ENCODE measurements around the gene MAP2.

MAP2 gene

GRCh38 chr2:209766613-209767012 is 342.8 kb downstream of the MAP2 start:
- Histone ChIP-seq H3K27me3 (ENCODE audit: control insufficient read depth in 1 of 2, insufficient read depth in 1 of 2, low read length in 2 of 2) (peaks cover 7 to 8% of the 10 kb centered on the region in 2 experiments), H3K79me1 (replicated peaks; ENCODE audit: low read length, poor library complexity, severe bottlenecking) (no peaks in the 10 kb centered on the region), H3K36me3 (ENCODE audit: control insufficient read depth in 1 of 2, insufficient read depth in 2 of 2, low read depth in 1 of 2, low read length in 2 of 2) (no peaks in the 10 kb centered on the region), H3K4ac (ENCODE audit: low read depth in 1 of 2, low read length in 2 of 2) (no peak overlapping the region), H3K4me3 (ENCODE audit: insufficient read depth in 1 of 2, low read depth in 1 of 2, low read length in 2 of 2) (no peak overlapping the region), H2AK5ac (ENCODE audit: low read length, severe bottlenecking) (no peak overlapping the region), H2BK15ac (ENCODE audit: low read depth, poor library complexity, severe bottlenecking) (no peak overlapping the region), H3K4me1 (ENCODE audit: control insufficient read depth, insufficient read depth, low read depth, low read length) (peaks cover 4% of the 10 kb centered on the region), H2AFZ (ENCODE audit: low read depth, low read length) (no peak overlapping the region), H3K23ac (ENCODE audit: low read length in 2 of 2) (no peak overlapping the region), H3K4me2 (ENCODE audit: low read length, poor library complexity, severe bottlenecking) (no peak overlapping the region), H3K9me3 (ENCODE audit: control insufficient read depth, low read length) (no peaks in the 10 kb centered on the region), H2BK120ac (ENCODE audit: low read depth, low read length) (no peak overlapping the region), H3K9ac (ENCODE audit: low read length) (no peak overlapping the region), H2BK12ac (ENCODE audit: low read length in 2 of 2) (no peak overlapping the region), H3K14ac (ENCODE audit: low read length in 2 of 2) (no peak overlapping the region), H4K8ac (ENCODE audit: low read length) (no peak overlapping the region), H3K27ac (ENCODE audit: low read length, poor library complexity, severe bottlenecking) (no peak overlapping the region), H2BK5ac (ENCODE audit: low read depth, low read length, poor library complexity, severe bottlenecking) (no peak overlapping the region), H3K18ac (ENCODE audit: low read depth in 1 of 2, low read length in 2 of 2) (no peak overlapping the region), H4K91ac (ENCODE audit: low read length) (no peak overlapping the region)
- DNase-seq: no peak
- WGBS: 97% methylated on average over 1 of the region's 1 CpG

GRCh38 chr2:209767316-209767715 is 343.5 kb downstream of the MAP2 start:
- peaks cover 7 to 10% of the 10 kb centered on the region in 2 experiments for H3K27me3 ChIP-seq (ENCODE audit: control insufficient read depth in 1 of 2, insufficient read depth in 1 of 2, low read length in 2 of 2)
- H3K36me3 ChIP-seq (ENCODE audit: control insufficient read depth in 1 of 2, insufficient read depth in 2 of 2, low read depth in 1 of 2, low read length in 2 of 2): no peaks in the 10 kb centered on the region
- no peak overlapping the region for H4K8ac ChIP-seq (ENCODE audit: low read length)
- no peaks in the 10 kb centered on the region for H3K79me1 ChIP-seq (replicated peaks; ENCODE audit: low read length, poor library complexity, severe bottlenecking)
- no peak overlapping the region for H3K18ac ChIP-seq (ENCODE audit: low read depth in 1 of 2, low read length in 2 of 2)
- no peak overlapping the region for H3K9ac ChIP-seq (ENCODE audit: low read length)
- no peak overlapping the region for H3K27ac ChIP-seq (ENCODE audit: low read length, poor library complexity, severe bottlenecking)
- no peak overlapping the region for H2BK12ac ChIP-seq (ENCODE audit: low read length in 2 of 2)
- no peak overlapping the region for H3K4me2 ChIP-seq (ENCODE audit: low read length, poor library complexity, severe bottlenecking)
- H3K9me3 ChIP-seq (ENCODE audit: control insufficient read depth, low read length): no peaks in the 10 kb centered on the region
- WGBS: no CpG with 5 or more reads among the region's 2 CpGs
- no peak overlapping the region for H4K91ac ChIP-seq (ENCODE audit: low read length)
- H3K23ac ChIP-seq (ENCODE audit: low read length in 2 of 2): no peak overlapping the region
- no peak for DNase-seq
- no peak overlapping the region for H2BK15ac ChIP-seq (ENCODE audit: low read depth, poor library complexity, severe bottlenecking)
- H2BK5ac ChIP-seq (ENCODE audit: low read depth, low read length, poor library complexity, severe bottlenecking): no peak overlapping the region
- H2AK5ac ChIP-seq (ENCODE audit: low read length, severe bottlenecking): no peak overlapping the region
- no peak overlapping the region for H2BK120ac ChIP-seq (ENCODE audit: low read depth, low read length)
- no peak overlapping the region for H3K14ac ChIP-seq (ENCODE audit: low read length in 2 of 2)
- no peak overlapping the region for H3K4me3 ChIP-seq (ENCODE audit: insufficient read depth in 1 of 2, low read depth in 1 of 2, low read length in 2 of 2)
- H3K4me1 ChIP-seq (ENCODE audit: control insufficient read depth, insufficient read depth, low read depth, low read length): peaks cover 8% of the 10 kb centered on the region
- H3K4ac ChIP-seq (ENCODE audit: low read depth in 1 of 2, low read length in 2 of 2): no peak overlapping the region
- H2AFZ ChIP-seq (ENCODE audit: low read depth, low read length): no peak overlapping the region

GRCh38 chr2:209768557-209768956 is 344.7 kb downstream of the MAP2 start:
- Histone ChIP-seq H2AFZ (ENCODE audit: low read depth, low read length) (no peak overlapping the region), H3K9me3 (ENCODE audit: control insufficient read depth, low read length) (no peaks in the 10 kb centered on the region), H4K91ac (ENCODE audit: low read length) (no peak overlapping the region), H3K36me3 (ENCODE audit: control insufficient read depth in 1 of 2, insufficient read depth in 2 of 2, low read depth in 1 of 2, low read length in 2 of 2) (no peaks in the 10 kb centered on the region), H3K9ac (ENCODE audit: low read length) (no peak overlapping the region), H3K27ac (ENCODE audit: low read length, poor library complexity, severe bottlenecking) (no peak overlapping the region), H3K79me1 (replicated peaks; ENCODE audit: low read length, poor library complexity, severe bottlenecking) (no peaks in the 10 kb centered on the region), H2AK5ac (ENCODE audit: low read length, severe bottlenecking) (no peak overlapping the region), H2BK15ac (ENCODE audit: low read depth, poor library complexity, severe bottlenecking) (no peak overlapping the region), H3K4me1 (ENCODE audit: control insufficient read depth, insufficient read depth, low read depth, low read length) (peaks cover 8% of the 10 kb centered on the region), H4K8ac (ENCODE audit: low read length) (no peak overlapping the region), H3K18ac (ENCODE audit: low read depth in 1 of 2, low read length in 2 of 2) (no peak overlapping the region), H2BK120ac (ENCODE audit: low read depth, low read length) (no peak overlapping the region), H3K4ac (ENCODE audit: low read depth in 1 of 2, low read length in 2 of 2) (no peak overlapping the region), H3K23ac (ENCODE audit: low read length in 2 of 2) (no peak overlapping the region), H3K14ac (ENCODE audit: low read length in 2 of 2) (no peak overlapping the region), H2BK12ac (ENCODE audit: low read length in 2 of 2) (no peak overlapping the region), H2BK5ac (ENCODE audit: low read depth, low read length, poor library complexity, severe bottlenecking) (no peak overlapping the region), H3K4me2 (ENCODE audit: low read length, poor library complexity, severe bottlenecking) (no peak overlapping the region), H3K27me3 (ENCODE audit: control insufficient read depth in 1 of 2, insufficient read depth in 1 of 2, low read length in 2 of 2) (peaks cover 7 to 17% of the 10 kb centered on the region in 2 experiments), H3K4me3 (ENCODE audit: insufficient read depth in 1 of 2, low read depth in 1 of 2, low read length in 2 of 2) (no peak overlapping the region)
- DNase-seq: no peak

GRCh38 chr2:209771474-209772289 is 347.8 kb downstream of the MAP2 start, which contains the start of gene UNC80:
Gene UNC80, plus strand, starts transcription at chr2:209771832. Its CDS starts 241 bp downstream, at chr2:209772073.
- H2BK15ac ChIP-seq (ENCODE audit: low read depth, poor library complexity, severe bottlenecking): no peak within 1 kb of the TSS

More at GRCh38 chr2:209771474-209772289, 347.8 kb downstream of the MAP2 start, which contains the start of gene UNC80:
- H4K8ac ChIP-seq (ENCODE audit: low read length): no peak within 1 kb of the TSS
- H3K27ac ChIP-seq (ENCODE audit: low read length, poor library complexity, severe bottlenecking): no peak within 1 kb of the TSS
- DNase-seq: peak; percentile 49
- H4K91ac ChIP-seq (ENCODE audit: low read length): no peak within 1 kb of the TSS
- no peak within 1 kb of the TSS for H3K23ac ChIP-seq (ENCODE audit: low read length in 2 of 2)
- peaks cover 8% of the 10 kb centered on the region for H3K4me1 ChIP-seq (ENCODE audit: control insufficient read depth, insufficient read depth, low read depth, low read length)
- H2AFZ ChIP-seq (ENCODE audit: low read depth, low read length): no peak within 1 kb of the TSS
- H3K27me3 ChIP-seq (ENCODE audit: control insufficient read depth in 1 of 2, insufficient read depth in 1 of 2, low read length in 2 of 2): peaks cover 7 to 17% of the 10 kb centered on the region in 2 experiments
- no peak within 1 kb of the TSS for H2BK120ac ChIP-seq (ENCODE audit: low read depth, low read length)
- no peak within 1 kb of the TSS for H2BK12ac ChIP-seq (ENCODE audit: low read length in 2 of 2)
- peak within 1 kb of the TSS; percentile 80 for H3K4me2 ChIP-seq (ENCODE audit: low read length, poor library complexity, severe bottlenecking)
- no peak within 1 kb of the TSS for H2AK5ac ChIP-seq (ENCODE audit: low read length, severe bottlenecking)
- H3K36me3 ChIP-seq (ENCODE audit: control insufficient read depth in 1 of 2, insufficient read depth in 2 of 2, low read depth in 1 of 2, low read length in 2 of 2): no peaks in the 10 kb centered on the region
- H3K9ac ChIP-seq (ENCODE audit: low read length): no peak within 1 kb of the TSS
- peak within 1 kb of the TSS; percentile 19 for H2BK5ac ChIP-seq (ENCODE audit: low read depth, low read length, poor library complexity, severe bottlenecking)
- no peak within 1 kb of the TSS for H3K18ac ChIP-seq (ENCODE audit: low read depth in 1 of 2, low read length in 2 of 2)
- no peaks in the 10 kb centered on the region for H3K9me3 ChIP-seq (ENCODE audit: control insufficient read depth, low read length)
- peak within 1 kb of the TSS; percentile 56 to 68 for H3K4me3 ChIP-seq (ENCODE audit: insufficient read depth in 1 of 2, low read depth in 1 of 2, low read length in 2 of 2)
- H3K14ac ChIP-seq (ENCODE audit: low read length in 2 of 2): no peak within 1 kb of the TSS
- WGBS: under 1% methylated on average over 14 of the region's 73 CpGs
- no peaks in the 10 kb centered on the region for H3K79me1 ChIP-seq (replicated peaks; ENCODE audit: low read length, poor library complexity, severe bottlenecking)
- no peak within 1 kb of the TSS for H3K4ac ChIP-seq (ENCODE audit: low read depth in 1 of 2, low read length in 2 of 2)
